ENCODE results near the gene RAB7B.
A peak's percentile ranks its signal among the peaks of the same experiment; 100 is the strongest.

The RAB7B gene

GRCh38 chr1:205990226-205990625 lies 13.0 kb downstream of the RAB7B start:
- no peak for DNase-seq (ENCODE audit: low read depth)
- no peak overlapping the region for H3K4me3 ChIP-seq (ENCODE audit: control insufficient read depth, low read depth, low read length)
- no peak for TF ChIP-seq CTCF (conservative IDR thresholded peaks at IDR 0.05; ENCODE audit: control insufficient read depth, insufficient read depth, low read depth, low read length)

GRCh38 chr1:205989786-205990185 lies 13.4 kb downstream of the RAB7B start:
- H3K4me3 ChIP-seq (ENCODE audit: control insufficient read depth, low read depth, low read length): no peak overlapping the region
- no peak for TF ChIP-seq CTCF (conservative IDR thresholded peaks at IDR 0.05; ENCODE audit: control insufficient read depth, insufficient read depth, low read depth, low read length)
- DNase-seq (ENCODE audit: low read depth): no peak

- no peak for DNase-seq (ENCODE audit: low read depth)
- TF ChIP-seq CTCF (conservative IDR thresholded peaks at IDR 0.05; ENCODE audit: control insufficient read depth, insufficient read depth, low read depth, low read length): no peak
- H3K4me3 ChIP-seq (ENCODE audit: control insufficient read depth, low read depth, low read length): no peak overlapping the region
These were observed 14.6 kb downstream of the RAB7B start for GRCh38 chr1:205988585-205988995.

GRCh38 chr1:205986861-205987260 lies 16.3 kb downstream of the RAB7B start:
- H3K4me3 ChIP-seq (ENCODE audit: control insufficient read depth, low read depth, low read length): no peak overlapping the region
- DNase-seq (ENCODE audit: low read depth): no peak
- TF ChIP-seq CTCF (conservative IDR thresholded peaks at IDR 0.05; ENCODE audit: control insufficient read depth, insufficient read depth, low read depth, low read length): no peak

GRCh38 chr1:205986292-205986691 lies 16.9 kb downstream of the RAB7B start:
- no peak for DNase-seq (ENCODE audit: low read depth)
- no peak for TF ChIP-seq CTCF (conservative IDR thresholded peaks at IDR 0.05; ENCODE audit: control insufficient read depth, insufficient read depth, low read depth, low read length)
- H3K4me3 ChIP-seq (ENCODE audit: control insufficient read depth, low read depth, low read length): no peak overlapping the region

GRCh38 chr1:205985330-205986005 lies 17.7 kb downstream of the RAB7B start:
- DNase-seq (ENCODE audit: low read depth): peak; percentile 26
- TF ChIP-seq CTCF (conservative IDR thresholded peaks at IDR 0.05; ENCODE audit: control insufficient read depth, insufficient read depth, low read depth, low read length): no peak
- H3K4me3 ChIP-seq (ENCODE audit: control insufficient read depth, low read depth, low read length): no peak overlapping the region

Data from fibroblast of mammary gland (primary cell).